ACC112 (cell line): Measurements from ENCODE around the gene NBPF11.
A peak's percentile ranks its signal among the peaks of the same experiment; 100 is the strongest.
"Not testable (repeated sequence)": the region's sequence is repeated elsewhere in the genome, so short reads cannot be mapped to it uniquely, and the experiment has no call there.

Source experiments
- H2AFZ ChIP-seq: fragments of 200-600 bp; sonication (generic); one replicate; pipeline ENCODE4 v1.6.0; 2017; ENCODE audit warnings: antibody characterized with exemption, low read length; ENCODE audit not compliant: unreplicated experiment
- H3K27ac ChIP-seq: fragments of 200-600 bp; sonication (generic); 2 replicates; pipeline ENCODE4 v1.5.1; 2014; ENCODE audit warnings: low read depth, mild to moderate bottlenecking, antibody characterized with exemption, low read length, moderate library complexity
- H3K27me3 ChIP-seq: fragments of 200-600 bp; sonication (generic); 2 replicates; pipeline ENCODE4 v1.6.1; 2014; ENCODE audit warnings: mild to moderate bottlenecking, antibody characterized with exemption, low read length, moderate library complexity, mixed read lengths; ENCODE audit not compliant: insufficient read depth
- H3K36me3 ChIP-seq: fragments of 200-600 bp; sonication (generic); 2 replicates; pipeline ENCODE4 v1.6.1; 2016; ENCODE audit warnings: mild to moderate bottlenecking, antibody characterized with exemption, low read length, moderate library complexity, mixed read lengths; ENCODE audit not compliant: insufficient read depth
- H3K4me1 ChIP-seq: fragments of 200-600 bp; sonication (generic); one replicate; pipeline ENCODE4 v1.6.1; 2016; ENCODE audit warnings: low read length, mixed read lengths; ENCODE audit not compliant: insufficient read depth, unreplicated experiment, control insufficient read depth
- H3K4me3 ChIP-seq: fragments of 200-600 bp; sonication (generic); 2 replicates; pipeline ENCODE4 v1.5.1; 2014; ENCODE audit warnings: mild to moderate bottlenecking, low read depth, low read length
- H3K79me2 ChIP-seq: fragments of 200-600 bp; sonication (generic); one replicate; pipeline ENCODE4 v1.6.0; 2016; ENCODE audit warnings: low read length; ENCODE audit not compliant: control insufficient read depth, unreplicated experiment, insufficient read depth

Gene NBPF11

DNA sequence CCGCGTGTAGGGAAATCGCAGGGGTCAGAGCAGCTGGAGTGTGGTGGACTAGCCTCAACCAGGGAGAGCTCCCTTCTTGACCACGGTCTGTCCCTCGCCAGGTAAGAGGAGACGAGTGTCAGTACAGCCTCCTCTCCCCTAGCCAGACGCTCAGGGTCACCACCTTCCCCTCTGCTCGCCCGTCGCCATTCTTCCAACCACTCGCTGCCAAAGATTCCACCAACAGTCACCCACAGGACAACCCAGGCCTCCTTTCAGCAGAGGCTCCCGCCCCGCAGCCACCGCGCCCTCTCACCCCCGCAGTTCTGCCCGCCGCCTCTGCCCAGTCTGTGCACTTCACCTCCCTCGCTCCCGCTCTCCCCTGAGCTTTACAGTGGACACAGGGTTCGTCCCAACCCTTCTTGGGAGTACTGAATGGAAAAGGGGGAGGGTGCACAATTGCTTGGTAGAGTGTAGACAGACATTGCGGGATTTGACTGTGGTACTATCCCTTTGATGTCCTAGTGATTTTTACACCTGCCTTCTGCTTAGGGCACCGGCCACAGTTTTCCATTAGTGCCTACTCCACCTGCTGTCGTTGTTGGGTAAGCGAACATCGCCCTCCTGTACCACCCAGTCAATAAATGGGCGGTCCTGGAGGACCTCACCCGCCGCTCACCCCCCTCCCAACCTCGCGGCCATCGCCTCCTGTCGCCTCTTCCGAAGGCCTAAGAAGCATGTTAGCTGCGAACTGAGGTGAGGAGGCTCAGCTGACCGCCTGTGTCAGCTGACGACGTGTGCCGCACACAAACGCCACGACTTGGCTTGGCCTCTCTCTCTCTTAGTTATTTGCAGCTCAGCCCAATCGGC is 9.2 kb upstream of the NBPF11 start:
- H3K4me1 ChIP-seq: no peaks in the 10 kb centered on the region
- no peak overlapping the region for H3K4me3 ChIP-seq
- no peak overlapping the region for H2AFZ ChIP-seq
- H3K27me3 ChIP-seq: peaks cover 85% of the 10 kb centered on the region
- no peaks in the 10 kb centered on the region for H3K36me3 ChIP-seq
- no peak overlapping the region for H3K27ac ChIP-seq
- no peaks in the 10 kb centered on the region for H3K79me2 ChIP-seq

- no peaks in the 10 kb centered on the region for H3K36me3 ChIP-seq
- H2AFZ ChIP-seq: no peak overlapping the region
- peaks cover 80% of the 10 kb centered on the region for H3K27me3 ChIP-seq
- no peak overlapping the region for H3K27ac ChIP-seq
- H3K4me1 ChIP-seq: no peaks in the 10 kb centered on the region
- no peaks in the 10 kb centered on the region for H3K79me2 ChIP-seq
- no peak overlapping the region for H3K4me3 ChIP-seq
Measured at GRCh38 chr1:148160343-148161052, 8.4 kb upstream of the NBPF11 start.

DNA sequence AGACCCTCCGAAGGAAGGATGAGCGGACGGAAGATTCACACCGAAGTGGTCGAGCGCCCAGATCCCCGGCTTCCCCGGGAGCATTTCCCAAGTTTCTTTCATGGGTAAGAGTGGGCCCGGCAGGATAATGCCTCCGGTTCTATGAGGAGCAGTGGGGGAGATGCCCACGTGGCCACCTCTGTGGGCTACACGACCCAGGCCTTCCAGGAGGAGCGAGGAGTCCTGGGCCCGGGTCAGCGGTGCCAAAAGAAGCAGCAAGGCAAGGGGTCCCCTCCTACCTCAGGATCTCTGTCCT is 7.9 kb upstream of the NBPF11 start:
- Histone ChIP-seq H3K4me3 (no peak overlapping the region), H3K4me1 (no peaks in the 10 kb centered on the region), H3K27ac (no peak overlapping the region), H3K36me3 (no peaks in the 10 kb centered on the region), H2AFZ (no peak overlapping the region), H3K27me3 (peaks cover 78% of the 10 kb centered on the region), H3K79me2 (no peaks in the 10 kb centered on the region)

GRCh38 chr1:148158341-148159003 is 6.4 kb upstream of the NBPF11 start:
- H3K27me3 ChIP-seq: peaks cover 64% of the 10 kb centered on the region
- no peaks in the 10 kb centered on the region for H3K4me1 ChIP-seq
- no peaks in the 10 kb centered on the region for H3K79me2 ChIP-seq
- H3K36me3 ChIP-seq: no peaks in the 10 kb centered on the region
- no peak overlapping the region for H3K4me3 ChIP-seq
- no peak overlapping the region for H2AFZ ChIP-seq
- H3K27ac ChIP-seq: no peak overlapping the region

DNA sequence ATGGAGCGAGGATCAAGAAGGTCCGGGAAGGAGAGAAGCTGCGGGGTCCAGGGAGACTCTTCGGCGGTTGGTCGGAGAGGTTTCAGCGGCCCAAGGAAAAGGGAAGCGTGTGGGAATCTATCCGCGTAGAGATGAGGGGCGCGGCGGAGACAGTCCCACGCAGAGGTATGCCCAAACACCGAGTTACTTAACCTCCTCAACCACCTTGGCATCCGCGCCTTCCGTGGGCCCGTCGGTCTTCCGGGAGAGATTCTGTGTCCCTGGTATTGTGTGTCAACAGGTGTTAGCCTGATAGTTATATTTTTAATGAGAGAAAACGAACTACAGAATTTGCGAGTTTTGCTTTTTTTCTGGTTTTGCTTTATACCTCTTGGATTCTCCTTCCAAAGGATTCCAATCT is 5.7 kb upstream of the NBPF11 start:
- not testable (repeated sequence) for H3K27ac ChIP-seq, H3K4me3 ChIP-seq, H2AFZ ChIP-seq, H3K4me1 ChIP-seq, H3K36me3 ChIP-seq, H3K79me2 ChIP-seq
- peaks cover 57% of the 10 kb centered on the region for H3K27me3 ChIP-seq

DNA sequence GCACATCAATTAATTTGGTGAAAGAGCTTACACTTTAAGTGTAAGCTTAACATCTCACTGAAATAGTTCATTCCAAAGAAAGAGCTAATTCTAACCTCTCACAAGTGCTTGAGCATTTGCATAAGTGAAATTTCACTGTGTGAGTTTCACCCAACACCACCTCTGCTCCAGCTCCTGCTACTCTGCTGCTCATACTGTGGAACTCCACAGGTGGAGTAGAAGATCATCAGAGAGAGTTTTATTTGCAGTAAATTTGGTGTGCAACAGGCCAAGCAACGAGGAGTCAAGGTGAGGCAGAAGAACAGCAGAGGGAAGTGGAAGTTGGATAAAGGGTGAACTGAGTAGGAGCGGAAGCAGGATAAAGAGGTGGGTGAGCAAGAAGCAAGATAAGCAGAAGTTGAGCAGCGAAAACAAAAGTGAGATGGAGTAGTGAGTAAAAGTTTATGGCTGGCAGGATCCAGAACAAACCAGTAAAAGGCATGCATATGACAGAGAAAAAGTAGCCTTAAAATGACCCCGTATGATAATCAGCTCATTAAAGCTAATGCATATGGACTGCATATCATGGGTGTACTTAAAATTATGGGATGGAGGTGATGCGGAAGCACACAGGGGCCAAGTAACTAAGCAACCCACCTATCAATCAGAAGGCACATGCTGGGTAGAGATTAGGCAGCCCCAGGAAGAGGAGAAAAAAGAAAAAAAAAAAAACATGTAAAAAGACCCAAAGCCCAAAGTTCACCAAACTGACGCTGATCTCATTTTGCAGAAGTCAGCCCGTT is 3.6 kb upstream of the NBPF11 start:
- H3K79me2 ChIP-seq, H3K36me3 ChIP-seq, H3K27ac ChIP-seq, H2AFZ ChIP-seq, H3K4me1 ChIP-seq, H3K4me3 ChIP-seq: not testable (repeated sequence)
- peaks cover 36% of the 10 kb centered on the region for H3K27me3 ChIP-seq

DNA sequence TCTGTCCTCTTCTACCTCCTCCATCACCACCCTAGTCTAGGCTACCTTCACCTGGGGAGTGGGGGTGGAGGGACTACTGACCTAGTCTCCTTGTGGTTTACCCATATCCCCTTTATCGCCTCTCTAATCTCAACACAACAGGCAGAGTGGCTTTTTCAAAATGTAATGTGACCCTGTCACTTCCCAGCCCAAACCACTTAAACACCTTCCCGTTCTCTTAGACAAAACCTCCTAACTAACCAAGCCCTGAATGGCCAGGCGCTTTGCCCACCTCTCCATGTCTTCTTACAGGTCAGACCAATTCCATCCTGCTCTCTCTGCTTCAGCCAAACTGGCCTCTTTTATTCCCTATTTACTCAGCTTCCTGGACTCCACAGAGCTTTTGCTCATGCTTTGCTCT is 714 bp upstream of the NBPF11 start:
- H3K4me1 ChIP-seq, H3K4me3 ChIP-seq, H2AFZ ChIP-seq, H3K36me3 ChIP-seq, H3K27me3 ChIP-seq, H3K27ac ChIP-seq, H3K79me2 ChIP-seq: not testable (repeated sequence)

- H3K27me3 ChIP-seq, H3K36me3 ChIP-seq, H2AFZ ChIP-seq, H3K27ac ChIP-seq, H3K79me2 ChIP-seq, H3K4me1 ChIP-seq: not testable (repeated sequence)
- peak overlapping the region; percentile 85 for H3K4me3 ChIP-seq
Measured at GRCh38 chr1:148151371-148151819, 686 bp downstream of the NBPF11 start.

DNA sequence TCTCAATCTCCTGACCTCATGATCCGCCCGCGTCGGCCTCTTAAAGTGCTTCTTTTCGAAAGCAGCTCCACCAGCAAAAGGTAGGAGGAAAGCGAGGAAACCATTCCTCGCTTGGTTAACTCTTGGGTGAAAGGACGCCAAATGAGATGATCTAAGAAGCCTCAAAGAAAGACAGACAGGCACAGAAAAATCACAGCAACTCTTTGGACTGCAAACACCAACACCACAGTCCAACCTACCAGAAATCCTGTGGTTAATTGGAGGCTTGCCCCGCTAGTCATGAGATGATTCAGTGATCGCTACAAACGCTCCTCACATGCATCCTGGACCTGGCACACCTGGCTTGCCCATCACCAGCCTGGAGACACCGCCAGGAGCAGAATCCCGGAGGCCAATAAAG is 1.1 kb downstream of the NBPF11 start:
- not testable (repeated sequence) for H3K27me3 ChIP-seq, H3K27ac ChIP-seq, H3K4me1 ChIP-seq, H3K79me2 ChIP-seq, H2AFZ ChIP-seq, H3K36me3 ChIP-seq
- peak overlapping the region; percentile 85 for H3K4me3 ChIP-seq

- H3K27ac ChIP-seq, H3K4me1 ChIP-seq, H3K27me3 ChIP-seq, H3K79me2 ChIP-seq, H2AFZ ChIP-seq, H3K36me3 ChIP-seq, H3K4me3 ChIP-seq: not testable (repeated sequence)
Measured at GRCh38 chr1:148150014-148150413, 2.1 kb downstream of the NBPF11 start.
